GM23338 (cell line): ENCODE results near the gene ESYT2. TPM values are rescaled to one million over a fixed set of nuclear protein-coding genes. Genes with fewer than 3 reads are reported as not detected.

Experiments used
- ATAC-seq: fragments of 200-7000 bp; cut with Tn5 transposase; 3 replicates; pipeline ENCODE4 v1.9.1; 2020
- DNase-seq: peaks from one replicate; pipeline ENCODE4 v3.0.0-alpha.2; 2015; ENCODE audit warnings: low spot score
- H2AFZ ChIP-seq: fragments of 200-600 bp; sonication (generic); 2 replicates; pipeline ENCODE4 v1.8.0; 2016; ENCODE audit warnings: antibody characterized with exemption, mild to moderate bottlenecking, moderate library complexity
- H3F3A ChIP-seq: fragments of 200-600 bp; sonication (generic); replicated peaks from 2 replicates; pipeline ENCODE4 v1.8.0; 2017; ENCODE audit warnings: antibody characterized with exemption, mixed run types, low read depth
- H3K27ac ChIP-seq: fragments of 200-600 bp; sonication (generic); 2 replicates; pipeline ENCODE4 v1.6.1; 2016; ENCODE audit warnings: low read depth
- H3K27me3 ChIP-seq: fragments of 200-600 bp; sonication (generic); 2 replicates; pipeline ENCODE4 v1.8.0; 2016; ENCODE audit warnings: mild to moderate bottlenecking, mixed run types, moderate library complexity; ENCODE audit not compliant: insufficient read depth
- H3K36me3 ChIP-seq: fragments of 200-600 bp; sonication (generic); 2 replicates; pipeline ENCODE4 v1.8.0; 2016; ENCODE audit warnings: mild to moderate bottlenecking; ENCODE audit not compliant: insufficient read depth
- H3K4me1 ChIP-seq: fragments of 200-600 bp; sonication (generic); 2 replicates; pipeline ENCODE4 v1.8.0; 2016; ENCODE audit warnings: mild to moderate bottlenecking, moderate library complexity; ENCODE audit not compliant: insufficient read depth
- H3K4me2 ChIP-seq: fragments of 200-600 bp; sonication (generic); 2 replicates; pipeline ENCODE4 v1.7.1; 2017; ENCODE audit warnings: mixed run types
- H3K4me3 ChIP-seq: fragments of 200-600 bp; sonication (generic); 2 replicates; pipeline ENCODE4 v1.6.1; 2016; ENCODE audit warnings: mixed run types
- H3K79me2 ChIP-seq: fragments of 200-600 bp; sonication (generic); replicated peaks from 2 replicates; pipeline ENCODE4 v1.8.0; 2017; ENCODE audit warnings: mild to moderate bottlenecking; ENCODE audit not compliant: insufficient read depth
- H3K9me2 ChIP-seq: fragments of 200-600 bp; sonication (generic); 2 replicates; pipeline ENCODE4 v1.8.0; 2017; ENCODE audit not compliant: insufficient read depth
- H4K20me1 ChIP-seq: fragments of 200-600 bp; sonication (generic); replicated peaks from 2 replicates; pipeline ENCODE4 v1.8.0; 2017; ENCODE audit warnings: mild to moderate bottlenecking; ENCODE audit not compliant: insufficient read depth
- H3K27ac Mint-ChIP-seq: 2 replicates; pipeline ENCODE4 v1.8.0; 2020; ENCODE audit warnings: inconsistent platforms, mild to moderate bottlenecking, moderate library complexity, mixed read lengths
- H3K27me3 Mint-ChIP-seq: 3 replicates; pipeline ENCODE4 v1.8.0; 2022; ENCODE audit warnings: low read depth, mild to moderate bottlenecking, moderate library complexity, mixed read lengths, inconsistent platforms; ENCODE audit not compliant: insufficient read depth, poor library complexity
- H3K36me3 Mint-ChIP-seq: 3 replicates; pipeline ENCODE4 v1.8.0; 2021; ENCODE audit warnings: low read depth, mild to moderate bottlenecking, inconsistent platforms, moderate library complexity, mixed read lengths
- H3K4me1 Mint-ChIP-seq: 3 replicates; pipeline ENCODE4 v1.8.0; 2020; ENCODE audit warnings: mild to moderate bottlenecking, inconsistent platforms, mixed read lengths
- H3K4me3 Mint-ChIP-seq: 3 replicates; pipeline ENCODE4 v1.8.0; 2021; ENCODE audit warnings: moderate library complexity, mild to moderate bottlenecking, inconsistent platforms, mixed read lengths
- H3K9me3 Mint-ChIP-seq: 3 replicates; pipeline ENCODE4 v1.8.0; 2020; ENCODE audit warnings: moderate library complexity, mild to moderate bottlenecking, inconsistent platforms, mixed read lengths
- CREB1 ChIP-seq: fragments of 250-450 bp; sonication (Bioruptor Pico); IDR thresholded peaks from 2 replicates; pipeline ENCODE4 v1.5.0; 2020; ENCODE audit warnings: low read depth, mild to moderate bottlenecking, moderate library complexity
- EZH2 ChIP-seq: fragments of 200-600 bp; sonication (generic); IDR thresholded peaks from one replicate; pipeline ENCODE4 v1.8.0; 2017; ENCODE audit warnings: antibody characterized with exemption, mild to moderate bottlenecking, low read depth; ENCODE audit not compliant: unreplicated experiment
- EZH2phosphoT487 ChIP-seq: fragments of 200-600 bp; sonication (generic); IDR thresholded peaks from one replicate; pipeline ENCODE4 v1.8.1; 2018; ENCODE audit warnings: antibody characterized with exemption; ENCODE audit not compliant: unreplicated experiment
- JUNB ChIP-seq: IDR thresholded peaks from one replicate; pipeline ENCODE4 v1.6.1; 2016; ENCODE audit warnings: antibody characterized with exemption; ENCODE audit not compliant: unreplicated experiment
- NANOG ChIP-seq: IDR thresholded peaks from 2 replicates; pipeline ENCODE4 v1.6.1; 2016; ENCODE audit warnings: antibody characterized with exemption, borderline replicate concordance
- POLR2AphosphoS5 ChIP-seq: IDR thresholded peaks from 2 replicates; pipeline ENCODE4 v1.6.1; 2016; ENCODE audit warnings: antibody characterized with exemption, low read depth
- STAT1 ChIP-seq: IDR thresholded peaks from one replicate; pipeline ENCODE4 v1.6.1; 2016; ENCODE audit warnings: antibody characterized with exemption; ENCODE audit not compliant: unreplicated experiment
- ZNF114 ChIP-seq: fragments of 250-450 bp; sonication (Bioruptor Pico); IDR thresholded peaks from 2 replicates; pipeline ENCODE4 v1.5.0; 2020; ENCODE audit warnings: mild to moderate bottlenecking, moderate library complexity
- ZNF331 ChIP-seq: fragments of 250-450 bp; sonication (Bioruptor Pico); IDR thresholded peaks from 2 replicates; pipeline ENCODE4 v1.5.0; 2020; ENCODE audit warnings: low read depth, mild to moderate bottlenecking, moderate library complexity
- polyA plus RNA-seq: library from polyadenylated mRNA; unstranded; fragments of >200 nt; fragmentation: Nextera tagmentation; extraction: Ambion mirVana; gene quantifications from 2 replicates; pipeline ENCODE4 v1.2.1, GENCODE V29; 2016
- total RNA-seq: library from RNA; depleted of rRNA; stranded (reverse); fragments of >200 nt; shearing (Covaris generic); gene quantifications from 2 replicates; pipeline ENCODE4 v1.2.3, GENCODE V29; 2014
- TF ChIP-seq, protein P1 (sequence below): IDR thresholded peaks from 2 replicates; pipeline ENCODE4 v1.6.1; 2016; ENCODE audit warnings: antibody characterized with exemption
- TF ChIP-seq, protein P2 (sequence below): fragments of 250-450 bp; sonication (Bioruptor Pico); IDR thresholded peaks from 2 replicates; pipeline ENCODE4 v1.5.0; 2020; ENCODE audit warnings: mild to moderate bottlenecking, moderate library complexity
- TF ChIP-seq, protein P3 (sequence below): IDR thresholded peaks from one replicate; pipeline ENCODE4 v1.6.1; 2018; ENCODE audit warnings: antibody characterized with exemption; ENCODE audit not compliant: unreplicated experiment
- TF ChIP-seq, protein P4 (sequence below), 2 experiments: fragments of 200-600 bp in 1 of 2; sonication (generic) in 1 of 2; conservative IDR thresholded peaks; 2 replicates each; pipeline versions ENCODE4 v1.5.1 to v1.6.1; 2016 to 2017; ENCODE audit warnings: antibody characterized with exemption in 2 of 2, low read depth in 2 of 2, mild to moderate bottlenecking in 2 of 2, moderate library complexity in 1 of 2

ESYT2 gene
- total and polyA plus RNA-seq, 2 experiments from 2014 or later = 9.6 to 52.7 TPM

DNA sequence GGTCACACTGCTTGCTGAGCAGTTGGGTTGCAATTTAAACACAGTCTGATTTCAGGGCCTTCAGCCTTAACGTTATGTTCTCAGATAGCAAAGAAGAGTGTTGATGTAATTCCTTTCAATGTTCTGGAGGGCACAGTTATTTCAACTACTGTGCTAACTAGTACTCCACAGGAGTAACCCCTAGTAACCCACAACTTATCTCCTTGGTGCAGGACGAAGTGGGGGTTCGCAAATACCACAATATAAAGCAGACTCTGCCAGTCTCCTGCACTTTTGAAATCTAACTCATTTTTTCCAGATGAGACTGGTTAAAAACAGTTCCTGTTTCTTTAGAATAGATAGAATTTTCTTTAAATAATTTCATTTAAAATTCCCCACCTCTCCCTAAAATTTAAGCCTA, 77.6 kb downstream of the ESYT2 start:
- no peak overlapping the region for H3K27ac Mint-ChIP-seq
- no peaks in the 10 kb centered on the region for H3F3A ChIP-seq
- H3K4me2 ChIP-seq = no peak overlapping the region
- H3K4me1 ChIP-seq = no peaks in the 10 kb centered on the region
- H3K27me3 Mint-ChIP-seq = peaks cover 2% of the 10 kb centered on the region
- no peak for ATAC-seq
- no peaks in the 10 kb centered on the region for H3K79me2 ChIP-seq
- H3K27ac ChIP-seq = no peak overlapping the region
- H3K36me3 Mint-ChIP-seq = peaks cover 14% of the 10 kb centered on the region; the same call in 2 of the 3 replicates
- no peaks in the 10 kb centered on the region for H3K9me3 Mint-ChIP-seq
- no peak for DNase-seq
- H4K20me1 ChIP-seq = no peaks in the 10 kb centered on the region
- no peaks in the 10 kb centered on the region for H3K4me1 Mint-ChIP-seq
- no peaks in the 10 kb centered on the region for H3K9me2 ChIP-seq
- no peaks in the 10 kb centered on the region for H3K27me3 ChIP-seq
- TF ChIP-seq, protein P1, sequence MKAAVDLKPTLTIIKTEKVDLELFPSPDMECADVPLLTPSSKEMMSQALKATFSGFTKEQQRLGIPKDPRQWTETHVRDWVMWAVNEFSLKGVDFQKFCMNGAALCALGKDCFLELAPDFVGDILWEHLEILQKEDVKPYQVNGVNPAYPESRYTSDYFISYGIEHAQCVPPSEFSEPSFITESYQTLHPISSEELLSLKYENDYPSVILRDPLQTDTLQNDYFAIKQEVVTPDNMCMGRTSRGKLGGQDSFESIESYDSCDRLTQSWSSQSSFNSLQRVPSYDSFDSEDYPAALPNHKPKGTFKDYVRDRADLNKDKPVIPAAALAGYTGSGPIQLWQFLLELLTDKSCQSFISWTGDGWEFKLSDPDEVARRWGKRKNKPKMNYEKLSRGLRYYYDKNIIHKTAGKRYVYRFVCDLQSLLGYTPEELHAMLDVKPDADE = no peak
- no peak for TF ChIP-seq ZNF331 (CRISPR knock-in tag)
- TF ChIP-seq, protein P2, sequence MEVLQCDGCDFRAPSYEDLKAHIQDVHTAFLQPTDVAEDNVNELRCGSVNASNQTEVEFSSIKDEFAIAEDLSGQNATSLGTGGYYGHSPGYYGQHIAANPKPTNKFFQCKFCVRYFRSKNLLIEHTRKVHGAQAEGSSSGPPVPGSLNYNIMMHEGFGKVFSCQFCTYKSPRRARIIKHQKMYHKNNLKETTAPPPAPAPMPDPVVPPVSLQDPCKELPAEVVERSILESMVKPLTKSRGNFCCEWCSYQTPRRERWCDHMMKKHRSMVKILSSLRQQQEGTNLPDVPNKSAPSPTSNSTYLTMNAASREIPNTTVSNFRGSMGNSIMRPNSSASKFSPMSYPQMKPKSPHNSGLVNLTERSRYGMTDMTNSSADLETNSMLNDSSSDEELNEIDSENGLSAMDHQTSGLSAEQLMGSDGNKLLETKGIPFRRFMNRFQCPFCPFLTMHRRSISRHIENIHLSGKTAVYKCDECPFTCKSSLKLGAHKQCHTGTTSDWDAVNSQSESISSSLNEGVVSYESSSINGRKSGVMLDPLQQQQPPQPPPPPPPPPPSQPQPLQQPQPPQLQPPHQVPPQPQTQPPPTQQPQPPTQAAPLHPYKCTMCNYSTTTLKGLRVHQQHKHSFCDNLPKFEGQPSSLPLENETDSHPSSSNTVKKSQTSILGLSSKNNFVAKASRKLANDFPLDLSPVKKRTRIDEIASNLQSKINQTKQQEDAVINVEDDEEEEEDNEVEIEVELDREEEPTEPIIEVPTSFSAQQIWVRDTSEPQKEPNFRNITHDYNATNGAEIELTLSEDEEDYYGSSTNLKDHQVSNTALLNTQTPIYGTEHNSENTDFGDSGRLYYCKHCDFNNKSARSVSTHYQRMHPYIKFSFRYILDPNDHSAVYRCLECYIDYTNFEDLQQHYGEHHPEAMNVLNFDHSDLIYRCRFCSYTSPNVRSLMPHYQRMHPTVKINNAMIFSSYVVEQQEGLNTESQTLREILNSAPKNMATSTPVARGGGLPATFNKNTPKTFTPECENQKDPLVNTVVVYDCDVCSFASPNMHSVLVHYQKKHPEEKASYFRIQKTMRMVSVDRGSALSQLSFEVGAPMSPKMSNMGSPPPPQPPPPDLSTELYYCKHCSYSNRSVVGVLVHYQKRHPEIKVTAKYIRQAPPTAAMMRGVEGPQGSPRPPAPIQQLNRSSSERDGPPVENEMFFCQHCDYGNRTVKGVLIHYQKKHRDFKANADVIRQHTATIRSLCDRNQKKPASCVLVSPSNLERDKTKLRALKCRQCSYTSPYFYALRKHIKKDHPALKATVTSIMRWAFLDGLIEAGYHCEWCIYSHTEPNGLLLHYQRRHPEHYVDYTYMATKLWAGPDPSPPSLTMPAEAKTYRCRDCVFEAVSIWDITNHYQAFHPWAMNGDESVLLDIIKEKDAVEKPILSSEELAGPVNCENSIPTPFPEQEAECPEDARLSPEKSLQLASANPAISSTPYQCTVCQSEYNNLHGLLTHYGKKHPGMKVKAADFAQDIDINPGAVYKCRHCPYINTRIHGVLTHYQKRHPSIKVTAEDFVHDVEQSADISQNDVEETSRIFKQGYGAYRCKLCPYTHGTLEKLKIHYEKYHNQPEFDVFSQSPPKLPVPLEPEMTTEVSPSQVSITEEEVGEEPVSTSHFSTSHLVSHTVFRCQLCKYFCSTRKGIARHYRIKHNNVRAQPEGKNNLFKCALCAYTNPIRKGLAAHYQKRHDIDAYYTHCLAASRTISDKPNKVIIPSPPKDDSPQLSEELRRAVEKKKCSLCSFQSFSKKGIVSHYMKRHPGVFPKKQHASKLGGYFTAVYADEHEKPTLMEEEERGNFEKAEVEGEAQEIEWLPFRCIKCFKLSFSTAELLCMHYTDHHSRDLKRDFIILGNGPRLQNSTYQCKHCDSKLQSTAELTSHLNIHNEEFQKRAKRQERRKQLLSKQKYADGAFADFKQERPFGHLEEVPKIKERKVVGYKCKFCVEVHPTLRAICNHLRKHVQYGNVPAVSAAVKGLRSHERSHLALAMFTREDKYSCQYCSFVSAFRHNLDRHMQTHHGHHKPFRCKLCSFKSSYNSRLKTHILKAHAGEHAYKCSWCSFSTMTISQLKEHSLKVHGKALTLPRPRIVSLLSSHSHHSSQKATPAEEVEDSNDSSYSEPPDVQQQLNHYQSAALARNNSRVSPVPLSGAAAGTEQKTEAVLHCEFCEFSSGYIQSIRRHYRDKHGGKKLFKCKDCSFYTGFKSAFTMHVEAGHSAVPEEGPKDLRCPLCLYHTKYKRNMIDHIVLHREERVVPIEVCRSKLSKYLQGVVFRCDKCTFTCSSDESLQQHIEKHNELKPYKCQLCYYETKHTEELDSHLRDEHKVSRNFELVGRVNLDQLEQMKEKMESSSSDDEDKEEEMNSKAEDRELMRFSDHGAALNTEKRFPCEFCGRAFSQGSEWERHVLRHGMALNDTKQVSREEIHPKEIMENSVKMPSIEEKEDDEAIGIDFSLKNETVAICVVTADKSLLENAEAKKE (CRISPR knock-in tag) = no peak
- TF ChIP-seq, protein P3, sequence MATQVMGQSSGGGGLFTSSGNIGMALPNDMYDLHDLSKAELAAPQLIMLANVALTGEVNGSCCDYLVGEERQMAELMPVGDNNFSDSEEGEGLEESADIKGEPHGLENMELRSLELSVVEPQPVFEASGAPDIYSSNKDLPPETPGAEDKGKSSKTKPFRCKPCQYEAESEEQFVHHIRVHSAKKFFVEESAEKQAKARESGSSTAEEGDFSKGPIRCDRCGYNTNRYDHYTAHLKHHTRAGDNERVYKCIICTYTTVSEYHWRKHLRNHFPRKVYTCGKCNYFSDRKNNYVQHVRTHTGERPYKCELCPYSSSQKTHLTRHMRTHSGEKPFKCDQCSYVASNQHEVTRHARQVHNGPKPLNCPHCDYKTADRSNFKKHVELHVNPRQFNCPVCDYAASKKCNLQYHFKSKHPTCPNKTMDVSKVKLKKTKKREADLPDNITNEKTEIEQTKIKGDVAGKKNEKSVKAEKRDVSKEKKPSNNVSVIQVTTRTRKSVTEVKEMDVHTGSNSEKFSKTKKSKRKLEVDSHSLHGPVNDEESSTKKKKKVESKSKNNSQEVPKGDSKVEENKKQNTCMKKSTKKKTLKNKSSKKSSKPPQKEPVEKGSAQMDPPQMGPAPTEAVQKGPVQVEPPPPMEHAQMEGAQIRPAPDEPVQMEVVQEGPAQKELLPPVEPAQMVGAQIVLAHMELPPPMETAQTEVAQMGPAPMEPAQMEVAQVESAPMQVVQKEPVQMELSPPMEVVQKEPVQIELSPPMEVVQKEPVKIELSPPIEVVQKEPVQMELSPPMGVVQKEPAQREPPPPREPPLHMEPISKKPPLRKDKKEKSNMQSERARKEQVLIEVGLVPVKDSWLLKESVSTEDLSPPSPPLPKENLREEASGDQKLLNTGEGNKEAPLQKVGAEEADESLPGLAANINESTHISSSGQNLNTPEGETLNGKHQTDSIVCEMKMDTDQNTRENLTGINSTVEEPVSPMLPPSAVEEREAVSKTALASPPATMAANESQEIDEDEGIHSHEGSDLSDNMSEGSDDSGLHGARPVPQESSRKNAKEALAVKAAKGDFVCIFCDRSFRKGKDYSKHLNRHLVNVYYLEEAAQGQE = no peak
- TF ChIP-seq EZH2phosphoT487 = no peak
- TF ChIP-seq JUNB = no peak
- no peak for TF ChIP-seq ZNF114 (CRISPR knock-in tag)
- no peak for TF ChIP-seq CREB1
- TF ChIP-seq POLR2AphosphoS5 = no peak
- TF ChIP-seq NANOG = no peak
- no peak for TF ChIP-seq STAT1
- TF ChIP-seq EZH2 = no peak
- TF ChIP-seq, protein P4, sequence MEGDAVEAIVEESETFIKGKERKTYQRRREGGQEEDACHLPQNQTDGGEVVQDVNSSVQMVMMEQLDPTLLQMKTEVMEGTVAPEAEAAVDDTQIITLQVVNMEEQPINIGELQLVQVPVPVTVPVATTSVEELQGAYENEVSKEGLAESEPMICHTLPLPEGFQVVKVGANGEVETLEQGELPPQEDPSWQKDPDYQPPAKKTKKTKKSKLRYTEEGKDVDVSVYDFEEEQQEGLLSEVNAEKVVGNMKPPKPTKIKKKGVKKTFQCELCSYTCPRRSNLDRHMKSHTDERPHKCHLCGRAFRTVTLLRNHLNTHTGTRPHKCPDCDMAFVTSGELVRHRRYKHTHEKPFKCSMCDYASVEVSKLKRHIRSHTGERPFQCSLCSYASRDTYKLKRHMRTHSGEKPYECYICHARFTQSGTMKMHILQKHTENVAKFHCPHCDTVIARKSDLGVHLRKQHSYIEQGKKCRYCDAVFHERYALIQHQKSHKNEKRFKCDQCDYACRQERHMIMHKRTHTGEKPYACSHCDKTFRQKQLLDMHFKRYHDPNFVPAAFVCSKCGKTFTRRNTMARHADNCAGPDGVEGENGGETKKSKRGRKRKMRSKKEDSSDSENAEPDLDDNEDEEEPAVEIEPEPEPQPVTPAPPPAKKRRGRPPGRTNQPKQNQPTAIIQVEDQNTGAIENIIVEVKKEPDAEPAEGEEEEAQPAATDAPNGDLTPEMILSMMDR (conservative IDR thresholded peaks at IDR 0.05; ENCODE audit: low read depth in 2 of 2) = no peak
- H3K4me3 Mint-ChIP-seq = no peak overlapping the region
- no peak overlapping the region for H3K4me3 ChIP-seq
- H2AFZ ChIP-seq = no peak overlapping the region
- H3K36me3 ChIP-seq = peaks cover 4% of the 10 kb centered on the region
